ENCODE measurements around the gene RNU6-8.

Gene RNU6-8

DNA sequence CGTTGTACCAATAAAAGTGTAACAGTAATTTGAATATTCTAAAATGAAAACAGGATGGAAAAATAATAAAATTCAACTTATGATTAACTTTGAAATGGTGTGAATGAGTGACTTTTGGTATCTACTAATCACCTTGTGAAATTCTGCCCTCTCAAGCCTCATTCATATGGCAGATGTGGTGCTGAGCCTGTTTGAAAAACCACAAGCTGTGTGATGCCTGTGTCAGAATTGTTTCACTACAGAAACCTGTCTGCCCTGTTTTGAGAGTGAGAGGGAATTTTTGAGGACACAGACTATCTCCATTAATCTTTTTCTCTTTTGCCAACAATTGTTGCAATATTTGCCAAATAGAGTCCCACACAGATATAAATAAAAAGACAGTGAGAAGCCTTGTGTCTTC is 5.2 kb downstream of the RNU6-8 start:
- Histone ChIP-seq H3K36me3 (ENCODE audit: insufficient read depth, low read length) (no peaks in the 10 kb centered on the region), H3K9me3 (ENCODE audit: control insufficient read depth, insufficient read depth, low read length) (no peaks in the 10 kb centered on the region), H3K4me1 (ENCODE audit: insufficient read depth, low read length) (no peaks in the 10 kb centered on the region), H3K9ac (ENCODE audit: low read depth, low read length) (no peak overlapping the region)

DNA sequence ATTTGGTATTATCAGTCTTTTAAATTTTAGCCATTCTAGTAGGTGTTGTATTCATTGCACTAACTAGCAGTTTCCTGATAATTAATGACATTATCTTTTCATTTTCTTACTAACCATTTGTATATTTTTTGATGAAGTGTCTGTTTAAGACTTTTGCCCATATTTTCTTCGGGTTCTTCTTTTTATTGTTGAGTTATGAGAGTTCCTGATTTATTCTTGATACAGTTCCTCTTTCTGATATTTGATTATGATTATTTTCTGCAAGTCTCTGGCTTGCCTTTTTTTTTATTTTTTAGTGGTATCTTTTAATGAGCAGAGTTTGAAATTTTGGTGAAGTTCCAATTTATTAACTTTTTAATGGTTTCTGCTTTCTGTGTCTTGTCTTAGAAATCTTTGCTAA is 7.4 kb downstream of the RNU6-8 start:
- Histone ChIP-seq H3K9me3 (ENCODE audit: control insufficient read depth, insufficient read depth, low read length) (no peaks in the 10 kb centered on the region), H3K4me1 (ENCODE audit: insufficient read depth, low read length) (no peaks in the 10 kb centered on the region), H3K9ac (ENCODE audit: low read depth, low read length) (no peak overlapping the region), H3K36me3 (ENCODE audit: insufficient read depth, low read length) (no peaks in the 10 kb centered on the region)

DNA sequence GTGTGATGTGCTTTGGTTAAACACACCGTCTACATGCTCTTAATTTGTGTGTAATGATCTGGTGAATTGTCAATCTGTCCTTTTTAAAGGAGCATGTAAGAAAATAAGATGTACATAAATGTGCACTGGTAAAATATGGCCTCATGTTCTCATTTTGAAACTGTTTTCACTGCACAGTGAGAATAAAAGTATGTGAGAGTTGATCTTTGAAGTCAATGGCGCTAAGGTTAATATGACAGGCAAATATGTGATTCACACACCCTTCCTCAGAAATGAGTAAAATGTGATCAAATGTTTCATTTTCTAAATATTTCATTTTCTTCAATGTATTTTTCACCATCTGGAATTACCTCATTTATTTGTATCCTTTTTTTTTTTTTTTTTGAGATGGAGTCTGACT is 9.5 kb downstream of the RNU6-8 start:
- Histone ChIP-seq H3K9me3 (ENCODE audit: control insufficient read depth, insufficient read depth, low read length) (no peaks in the 10 kb centered on the region), H3K9ac (ENCODE audit: low read depth, low read length) (no peak overlapping the region), H3K36me3 (ENCODE audit: insufficient read depth, low read length) (no peaks in the 10 kb centered on the region), H3K4me1 (ENCODE audit: insufficient read depth, low read length) (no peaks in the 10 kb centered on the region)

DNA sequence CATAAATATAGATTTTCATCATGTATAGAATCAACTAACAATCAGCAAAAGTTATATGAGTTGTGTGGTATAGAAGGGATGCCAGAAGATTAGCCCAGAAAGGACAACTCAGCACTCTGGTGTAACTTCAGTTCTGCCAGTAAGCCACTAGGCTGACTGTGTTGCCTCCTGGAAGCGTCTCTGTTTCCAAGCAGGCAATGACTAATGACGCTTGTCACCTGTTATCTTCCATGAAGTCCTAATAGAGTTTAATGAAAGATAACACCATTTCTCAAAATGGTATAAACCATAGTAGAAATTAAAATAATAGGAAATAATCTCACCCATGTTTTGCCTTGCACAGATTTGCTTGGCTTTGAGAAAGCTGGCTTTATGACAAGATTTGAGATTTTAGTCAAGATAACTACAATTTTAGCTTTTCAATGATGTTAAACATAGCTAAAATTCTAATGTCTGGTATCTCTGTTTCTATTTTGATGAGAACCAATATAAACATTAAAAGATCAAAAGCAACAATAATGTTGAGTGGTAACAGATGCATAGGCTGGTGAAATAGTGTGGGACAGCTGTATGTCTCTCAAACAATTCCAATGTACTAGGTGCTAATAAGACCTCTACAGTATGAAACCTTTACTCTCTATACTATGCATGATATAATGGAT is 10.2 kb downstream of the RNU6-8 start:
- H3K4me1 ChIP-seq (ENCODE audit: insufficient read depth, low read length): no peaks in the 10 kb centered on the region
- no peaks in the 10 kb centered on the region for H3K9me3 ChIP-seq (ENCODE audit: control insufficient read depth, insufficient read depth, low read length)
- no peaks in the 10 kb centered on the region for H3K36me3 ChIP-seq (ENCODE audit: insufficient read depth, low read length)
- H3K9ac ChIP-seq (ENCODE audit: low read depth, low read length): no peak overlapping the region

DNA sequence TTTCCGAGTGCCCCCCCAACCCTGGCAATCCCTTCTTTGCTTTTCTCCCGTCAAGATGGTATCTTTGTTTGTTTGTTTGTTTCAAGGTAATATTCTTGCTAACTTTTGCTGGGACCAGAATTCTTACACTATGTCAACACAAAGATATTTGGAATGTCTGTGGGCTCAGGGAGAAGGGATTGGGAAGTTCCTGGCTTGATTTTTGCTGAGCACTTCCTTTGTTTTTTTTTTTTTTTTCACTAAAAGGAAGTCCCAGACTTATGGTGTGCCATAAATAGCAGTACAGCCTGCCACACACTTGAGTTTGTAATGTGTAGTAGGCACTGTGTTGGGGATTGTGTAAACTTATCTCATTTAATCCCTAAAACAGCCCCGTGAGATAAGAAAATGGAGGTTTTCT is 12.4 kb downstream of the RNU6-8 start:
- H3K9me3 ChIP-seq (ENCODE audit: control insufficient read depth, insufficient read depth, low read length): no peaks in the 10 kb centered on the region
- H3K9ac ChIP-seq (ENCODE audit: low read depth, low read length): no peak overlapping the region
- no peaks in the 10 kb centered on the region for H3K4me1 ChIP-seq (ENCODE audit: insufficient read depth, low read length)
- H3K36me3 ChIP-seq (ENCODE audit: insufficient read depth, low read length): no peaks in the 10 kb centered on the region

DNA sequence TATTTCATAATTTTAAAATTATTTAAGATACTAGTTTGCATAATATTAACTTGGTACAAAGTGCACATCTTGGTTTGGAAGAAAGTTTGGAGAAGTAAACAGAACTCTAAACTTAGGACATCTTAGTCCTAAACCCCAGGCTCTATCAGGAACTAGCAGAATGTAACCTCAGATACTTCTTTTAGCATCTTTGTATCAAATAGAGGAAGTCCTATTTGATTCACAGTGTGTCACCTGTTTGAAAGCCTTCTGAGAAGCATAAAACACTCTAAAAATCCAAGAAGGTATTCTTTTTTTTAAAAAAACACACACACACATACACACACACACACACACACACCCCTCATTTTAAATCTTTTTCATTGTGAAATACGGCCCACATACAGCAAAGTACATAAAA is 13.3 kb downstream of the RNU6-8 start:
- H3K36me3 ChIP-seq (ENCODE audit: insufficient read depth, low read length): no peaks in the 10 kb centered on the region
- peaks cover 6% of the 10 kb centered on the region; the same call in 1 of the 2 replicates for H3K9me3 ChIP-seq (ENCODE audit: control insufficient read depth, insufficient read depth, low read length)
- H3K9ac ChIP-seq (ENCODE audit: low read depth, low read length): no peak overlapping the region
- H3K4me1 ChIP-seq (ENCODE audit: insufficient read depth, low read length): no peaks in the 10 kb centered on the region

DNA sequence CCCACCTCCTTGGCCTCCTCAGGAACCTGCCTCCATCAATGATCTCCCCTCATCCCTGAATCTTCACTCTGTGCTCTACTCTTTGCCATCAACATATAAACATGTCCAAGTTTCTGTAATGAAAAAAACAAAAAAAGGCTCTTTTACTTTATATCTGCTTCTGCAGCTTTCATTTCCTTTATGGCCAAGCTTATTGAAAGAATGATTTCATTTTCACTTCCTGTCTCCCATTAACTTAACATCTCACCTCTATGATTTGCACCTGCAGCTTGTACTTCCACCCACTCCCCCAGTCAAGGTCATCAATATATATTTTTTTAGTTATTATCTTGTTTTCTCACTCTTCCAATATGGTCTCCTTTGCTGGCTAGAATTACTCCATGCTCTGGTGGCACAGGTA is 16.8 kb downstream of the RNU6-8 start:
- H3K9me3 ChIP-seq (ENCODE audit: control insufficient read depth, insufficient read depth, low read length): peaks cover 6% of the 10 kb centered on the region; the same call in 1 of the 2 replicates
- H3K36me3 ChIP-seq (ENCODE audit: insufficient read depth, low read length): no peaks in the 10 kb centered on the region
- H3K4me1 ChIP-seq (ENCODE audit: insufficient read depth, low read length): no peaks in the 10 kb centered on the region
- H3K9ac ChIP-seq (ENCODE audit: low read depth, low read length): no peak overlapping the region

DNA sequence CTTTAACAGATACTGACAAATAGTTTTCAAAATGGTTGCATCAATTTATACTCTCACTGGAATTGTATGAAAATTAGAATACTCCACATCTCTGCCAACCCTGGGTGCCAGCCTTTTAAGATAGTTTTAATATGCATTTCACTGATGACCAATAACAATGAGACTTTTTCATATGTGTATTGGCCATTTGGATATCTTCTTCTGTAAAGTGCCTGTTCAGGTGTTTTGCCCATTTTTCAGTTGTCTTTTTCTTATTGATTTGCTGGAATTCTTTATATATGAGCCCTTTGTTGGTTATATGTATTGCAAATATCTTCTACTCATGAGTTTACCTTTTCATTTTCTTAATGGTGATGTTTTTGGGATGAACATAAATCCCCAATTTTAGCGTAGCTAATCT is 18.0 kb downstream of the RNU6-8 start:
- H3K36me3 ChIP-seq (ENCODE audit: insufficient read depth, low read length): no peaks in the 10 kb centered on the region
- H3K9ac ChIP-seq (ENCODE audit: low read depth, low read length): no peak overlapping the region
- H3K9me3 ChIP-seq (ENCODE audit: control insufficient read depth, insufficient read depth, low read length): peaks cover 6% of the 10 kb centered on the region; the same call in 1 of the 2 replicates
- H3K4me1 ChIP-seq (ENCODE audit: insufficient read depth, low read length): no peaks in the 10 kb centered on the region

DNA sequence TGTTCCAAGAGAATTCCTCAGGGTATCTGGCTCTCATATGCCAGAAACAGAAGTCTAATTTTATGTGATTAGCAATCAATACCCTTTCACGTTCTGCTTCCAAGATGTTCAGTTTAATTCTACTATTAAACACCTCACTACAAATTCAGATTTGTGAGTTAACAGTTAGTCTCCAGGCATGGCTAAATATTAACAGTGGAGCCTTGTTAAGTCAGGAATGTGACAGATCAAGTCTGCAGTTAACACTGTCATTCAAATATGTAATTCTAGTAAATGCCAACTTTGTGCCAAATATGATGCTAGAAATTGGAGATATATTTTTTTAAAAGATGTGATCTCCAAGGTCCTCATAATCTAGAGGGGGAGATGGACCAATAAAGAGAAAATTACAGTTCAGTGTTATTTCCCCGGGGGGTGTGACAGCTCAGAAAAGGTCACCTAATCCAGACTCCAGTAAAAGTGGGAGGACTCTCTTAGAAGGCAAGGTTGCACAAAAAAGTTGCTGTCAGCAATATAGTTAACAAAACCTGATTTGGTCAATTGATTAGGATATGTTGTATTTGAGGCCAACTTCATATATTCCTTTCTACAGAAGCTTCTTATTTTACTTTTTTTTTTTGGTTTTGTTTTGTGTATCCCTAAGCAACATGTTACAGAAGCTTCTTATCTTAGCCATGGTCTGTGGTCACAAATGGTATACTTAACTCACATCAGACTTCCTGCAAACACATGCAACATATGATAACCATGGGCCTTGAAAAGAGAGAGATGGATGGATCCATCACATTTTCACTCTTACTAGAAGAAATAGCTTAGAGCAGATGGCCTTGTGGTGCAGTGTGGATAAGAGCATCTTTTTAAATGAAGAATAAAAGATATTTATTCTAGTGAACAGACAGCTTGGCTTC is 19.7 kb downstream of the RNU6-8 start:
- no peaks in the 10 kb centered on the region for H3K36me3 ChIP-seq (ENCODE audit: insufficient read depth, low read length)
- H3K9ac ChIP-seq (ENCODE audit: low read depth, low read length): no peak overlapping the region
- H3K9me3 ChIP-seq (ENCODE audit: control insufficient read depth, insufficient read depth, low read length): peaks cover 6% of the 10 kb centered on the region; the same call in 1 of the 2 replicates
- H3K4me1 ChIP-seq (ENCODE audit: insufficient read depth, low read length): no peaks in the 10 kb centered on the region

DNA sequence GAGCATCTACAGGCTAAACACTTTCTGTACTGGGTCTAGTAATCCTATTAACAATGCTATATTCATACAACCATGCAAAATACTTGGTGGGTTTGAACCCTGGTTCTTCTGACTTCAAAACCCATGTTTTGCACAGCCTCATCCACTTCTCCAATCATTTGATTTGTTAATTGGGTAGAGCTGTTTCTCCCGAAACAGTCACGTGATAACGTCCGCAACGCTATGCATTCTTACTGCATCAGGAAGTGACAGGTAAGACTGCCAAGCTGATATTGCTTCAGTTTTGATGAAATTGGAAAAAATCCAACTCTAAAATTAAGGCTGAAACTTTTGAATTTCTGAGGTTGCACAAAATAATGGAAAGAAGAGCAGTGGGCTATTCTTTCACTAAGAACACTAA is 31.6 kb downstream of the RNU6-8 start:
- Histone ChIP-seq H3K9me3 (ENCODE audit: control insufficient read depth, insufficient read depth, low read length) (no peaks in the 10 kb centered on the region; the same call in 1 of the 2 replicates), H3K9ac (ENCODE audit: low read depth, low read length) (no peak overlapping the region), H3K36me3 (ENCODE audit: insufficient read depth, low read length) (no peaks in the 10 kb centered on the region), H3K4me1 (ENCODE audit: insufficient read depth, low read length) (no peaks in the 10 kb centered on the region)

DNA sequence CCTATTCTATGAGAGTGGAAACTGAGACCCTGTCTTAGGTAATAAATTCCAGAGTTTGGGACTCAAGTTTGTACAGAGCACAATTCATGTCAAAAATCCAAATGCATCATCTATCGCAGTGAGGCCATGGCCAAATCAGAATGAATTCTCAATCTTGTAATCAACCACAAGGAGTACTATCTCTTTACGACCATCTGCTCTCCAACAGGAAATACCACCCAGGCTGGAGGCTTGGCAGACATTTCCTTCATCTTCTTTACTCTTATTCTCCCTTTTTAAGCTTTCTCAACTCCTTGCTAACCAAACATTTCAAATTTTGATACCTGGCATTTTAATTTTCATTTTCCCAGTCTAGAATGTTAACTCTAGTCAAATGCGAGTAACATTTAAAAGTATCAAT is 33.9 kb downstream of the RNU6-8 start:
- H3K4me1 ChIP-seq (ENCODE audit: insufficient read depth, low read length): no peaks in the 10 kb centered on the region
- no peaks in the 10 kb centered on the region; the same call in 1 of the 2 replicates for H3K9me3 ChIP-seq (ENCODE audit: control insufficient read depth, insufficient read depth, low read length)
- no peaks in the 10 kb centered on the region for H3K36me3 ChIP-seq (ENCODE audit: insufficient read depth, low read length)
- no peak overlapping the region for H3K9ac ChIP-seq (ENCODE audit: low read depth, low read length)

DNA sequence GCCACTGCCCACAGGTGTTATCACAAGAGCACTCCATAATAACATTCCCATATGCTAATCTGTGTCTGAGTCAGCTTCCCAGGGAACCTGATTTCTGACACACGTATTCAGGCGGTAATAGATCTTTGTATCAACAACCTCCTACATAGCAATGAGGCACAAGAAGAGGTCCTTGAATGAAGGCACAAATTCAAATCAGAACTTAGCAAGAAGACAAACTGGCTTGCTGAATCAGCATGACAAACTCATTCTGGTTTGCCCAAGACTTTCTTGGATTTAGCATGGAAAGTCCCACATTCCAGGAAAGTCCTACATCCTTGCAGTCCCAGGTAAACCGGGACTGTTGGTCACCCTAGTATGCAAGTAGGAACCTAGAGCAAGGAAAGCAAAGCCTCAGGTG is 35.2 kb downstream of the RNU6-8 start:
- H3K4me1 ChIP-seq (ENCODE audit: insufficient read depth, low read length): no peaks in the 10 kb centered on the region
- H3K9me3 ChIP-seq (ENCODE audit: control insufficient read depth, insufficient read depth, low read length): no peaks in the 10 kb centered on the region; the same call in 1 of the 2 replicates
- H3K9ac ChIP-seq (ENCODE audit: low read depth, low read length): no peak overlapping the region

DNA sequence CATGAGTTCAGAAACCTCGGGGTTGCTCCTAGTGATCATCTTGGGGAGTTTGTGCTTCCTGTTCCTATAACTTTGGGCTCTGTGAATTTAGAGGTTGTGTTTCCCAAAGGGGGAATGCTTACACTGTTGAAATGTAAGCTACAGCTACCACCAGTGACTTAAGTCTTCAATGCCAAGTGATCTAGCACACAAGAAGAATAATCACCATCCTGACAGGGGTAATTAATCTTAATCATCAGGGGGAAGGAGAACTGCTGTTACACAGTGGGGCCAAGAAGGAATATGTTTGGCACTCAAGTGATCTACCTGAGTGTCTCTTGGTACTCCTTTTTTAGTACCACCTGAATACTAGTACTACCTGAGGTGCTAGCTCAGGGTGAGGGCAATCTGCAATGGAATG is 36.1 kb downstream of the RNU6-8 start:
- Histone ChIP-seq H3K9ac (ENCODE audit: low read depth, low read length) (no peak overlapping the region), H3K9me3 (ENCODE audit: control insufficient read depth, insufficient read depth, low read length) (peaks cover 2% of the 10 kb centered on the region; the same call in 1 of the 2 replicates), H3K4me1 (ENCODE audit: insufficient read depth, low read length) (no peaks in the 10 kb centered on the region), H3K36me3 (ENCODE audit: insufficient read depth, low read length) (no peaks in the 10 kb centered on the region)

More for the DNA sequence above, 35.2 kb downstream of the RNU6-8 start:
- H3K36me3 ChIP-seq (ENCODE audit: insufficient read depth, low read length): no peaks in the 10 kb centered on the region

DNA sequence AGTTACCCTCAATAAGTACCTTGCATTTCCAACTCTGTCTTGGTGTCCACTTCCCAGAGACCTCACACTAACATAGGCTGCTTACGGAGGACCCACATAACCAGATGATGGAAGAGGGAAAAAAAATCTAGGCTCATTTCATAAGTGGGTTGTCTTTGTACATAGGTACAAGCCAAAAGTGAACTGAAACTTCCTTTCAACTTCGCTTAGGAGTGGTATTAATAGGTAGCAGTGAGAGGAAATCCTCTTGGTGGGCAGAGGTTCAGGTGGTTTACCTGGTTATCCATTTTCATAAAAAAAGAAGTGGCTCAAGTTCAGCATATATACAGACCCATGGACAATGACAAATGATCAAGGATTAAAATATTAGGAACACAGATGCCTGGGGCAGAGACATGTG is 37.0 kb downstream of the RNU6-8 start:
- no peaks in the 10 kb centered on the region for H3K4me1 ChIP-seq (ENCODE audit: insufficient read depth, low read length)
- H3K9ac ChIP-seq (ENCODE audit: low read depth, low read length): no peak overlapping the region
- no peaks in the 10 kb centered on the region; the same call in 1 of the 2 replicates for H3K36me3 ChIP-seq (ENCODE audit: insufficient read depth, low read length)
- H3K9me3 ChIP-seq (ENCODE audit: control insufficient read depth, insufficient read depth, low read length): peaks cover 4% of the 10 kb centered on the region; the same call in 1 of the 2 replicates

All from ES-I3 (cell line).